Measurements from ENCODE around the gene RENBP. TPM values are rescaled to one million over a fixed set of nuclear protein-coding genes. Genes with fewer than 3 reads are reported as not detected.

The RENBP gene
- total RNA-seq, 1 donor from 2014 or later = 46.4 TPM

DNA sequence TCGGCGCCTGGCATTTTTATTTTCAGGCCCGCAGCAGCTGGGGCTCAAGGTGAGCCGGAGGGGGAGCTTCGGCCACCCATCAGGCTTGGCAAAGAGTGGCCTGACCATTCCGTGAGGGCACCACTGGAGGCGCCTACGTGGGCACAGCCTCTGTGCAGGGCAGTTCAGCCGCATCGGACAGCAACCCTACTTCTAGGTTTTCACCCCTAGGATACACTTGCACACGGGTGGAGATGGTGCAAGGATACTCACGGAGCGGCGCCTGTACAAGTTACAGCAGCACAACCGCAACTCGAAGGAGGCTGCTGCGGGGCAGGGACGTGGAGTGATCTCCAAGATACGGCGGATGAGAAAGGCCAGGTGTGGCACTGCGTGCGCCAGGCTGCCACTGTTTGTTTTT is 16.3 kb upstream of the RENBP start:
- intact Hi-C loops (cut with DNase I) = no loop called here

DNA sequence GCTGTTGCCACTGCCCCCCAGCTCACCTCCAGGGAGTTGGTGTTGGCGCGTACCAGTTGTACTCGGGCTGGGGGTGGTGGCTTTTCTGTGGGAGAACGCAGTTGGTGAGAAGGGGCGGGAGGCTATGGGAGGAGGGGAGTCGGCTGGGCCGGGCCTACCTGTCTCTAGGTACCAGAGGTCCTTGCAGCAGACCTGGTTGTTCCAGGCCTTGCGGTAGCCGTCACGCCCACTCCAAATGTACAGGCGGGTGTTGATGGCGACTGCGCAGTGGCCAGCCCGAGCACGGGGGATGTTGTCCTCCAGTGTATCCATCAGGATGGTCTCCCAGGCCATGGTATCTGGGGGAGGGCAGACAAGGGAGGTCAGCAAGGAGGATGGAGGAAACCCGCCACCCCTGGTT is 15.6 kb upstream of the RENBP start:
- H3K27me3 ChIP-seq = no peaks in the 10 kb centered on the region
- H3K9me3 ChIP-seq = no peaks in the 10 kb centered on the region
- no peaks in the 10 kb centered on the region for H3K4me1 ChIP-seq
- DNase-seq (no peak), ATAC-seq (no peak)
- intact Hi-C loops (cut with DNase I) = no loop called here
- no peak overlapping the region for H3K4me3 ChIP-seq
- TF ChIP-seq, protein P1, sequence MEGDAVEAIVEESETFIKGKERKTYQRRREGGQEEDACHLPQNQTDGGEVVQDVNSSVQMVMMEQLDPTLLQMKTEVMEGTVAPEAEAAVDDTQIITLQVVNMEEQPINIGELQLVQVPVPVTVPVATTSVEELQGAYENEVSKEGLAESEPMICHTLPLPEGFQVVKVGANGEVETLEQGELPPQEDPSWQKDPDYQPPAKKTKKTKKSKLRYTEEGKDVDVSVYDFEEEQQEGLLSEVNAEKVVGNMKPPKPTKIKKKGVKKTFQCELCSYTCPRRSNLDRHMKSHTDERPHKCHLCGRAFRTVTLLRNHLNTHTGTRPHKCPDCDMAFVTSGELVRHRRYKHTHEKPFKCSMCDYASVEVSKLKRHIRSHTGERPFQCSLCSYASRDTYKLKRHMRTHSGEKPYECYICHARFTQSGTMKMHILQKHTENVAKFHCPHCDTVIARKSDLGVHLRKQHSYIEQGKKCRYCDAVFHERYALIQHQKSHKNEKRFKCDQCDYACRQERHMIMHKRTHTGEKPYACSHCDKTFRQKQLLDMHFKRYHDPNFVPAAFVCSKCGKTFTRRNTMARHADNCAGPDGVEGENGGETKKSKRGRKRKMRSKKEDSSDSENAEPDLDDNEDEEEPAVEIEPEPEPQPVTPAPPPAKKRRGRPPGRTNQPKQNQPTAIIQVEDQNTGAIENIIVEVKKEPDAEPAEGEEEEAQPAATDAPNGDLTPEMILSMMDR (IDR thresholded peaks at IDR 0.05) = no peak
- no peak overlapping the region for H3K27ac ChIP-seq
- peaks cover 79% of the 10 kb centered on the region for H3K36me3 ChIP-seq

More for the DNA sequence above, 16.3 kb upstream of the RENBP start:
- Histone ChIP-seq H3K9me3 (no peaks in the 10 kb centered on the region), H3K4me1 (peaks cover 3% of the 10 kb centered on the region), H3K36me3 (peaks cover 76% of the 10 kb centered on the region), H3K4me3 (no peak overlapping the region), H3K27ac (no peak overlapping the region), H3K27me3 (no peaks in the 10 kb centered on the region)
- no peak for DNase-seq
- TF ChIP-seq, protein P1 (IDR thresholded peaks at IDR 0.05) = no peak
- ATAC-seq = no peak

DNA sequence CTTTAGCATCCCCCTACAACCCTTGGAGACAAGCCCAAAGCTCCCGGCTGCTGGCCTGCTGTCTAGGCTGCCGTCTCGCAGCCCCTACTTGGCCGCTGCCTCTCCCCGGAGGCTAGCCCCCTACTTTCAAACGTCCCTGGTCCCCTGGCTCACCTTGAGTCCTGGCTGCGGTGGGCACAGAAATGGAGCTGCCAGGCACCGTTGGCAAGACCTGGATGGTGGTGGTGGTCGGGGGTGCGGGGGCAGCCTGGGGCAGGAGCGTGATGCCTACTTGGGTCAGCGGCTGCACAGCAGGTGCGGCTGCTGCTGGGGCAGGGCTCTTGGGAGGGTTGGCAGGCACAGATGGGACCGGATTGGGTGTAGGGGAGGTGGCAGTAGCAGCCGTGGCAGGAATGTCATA is 15.2 kb upstream of the RENBP start:
- intact Hi-C loops (cut with DNase I) = loop anchor here (10.0 kb wide), 1 partner anchor 195 kb away; the partner anchor contains the start of gene PLXNB3
- Histone ChIP-seq H3K9me3 (no peaks in the 10 kb centered on the region), H3K4me3 (no peak overlapping the region), H3K27ac (no peak overlapping the region), H3K27me3 (no peaks in the 10 kb centered on the region), H3K4me1 (no peaks in the 10 kb centered on the region), H3K36me3 (peaks cover 79% of the 10 kb centered on the region)
- TF ChIP-seq, protein P1 (IDR thresholded peaks at IDR 0.05) = no peak
- ATAC-seq (no peak), DNase-seq (no peak)

DNA sequence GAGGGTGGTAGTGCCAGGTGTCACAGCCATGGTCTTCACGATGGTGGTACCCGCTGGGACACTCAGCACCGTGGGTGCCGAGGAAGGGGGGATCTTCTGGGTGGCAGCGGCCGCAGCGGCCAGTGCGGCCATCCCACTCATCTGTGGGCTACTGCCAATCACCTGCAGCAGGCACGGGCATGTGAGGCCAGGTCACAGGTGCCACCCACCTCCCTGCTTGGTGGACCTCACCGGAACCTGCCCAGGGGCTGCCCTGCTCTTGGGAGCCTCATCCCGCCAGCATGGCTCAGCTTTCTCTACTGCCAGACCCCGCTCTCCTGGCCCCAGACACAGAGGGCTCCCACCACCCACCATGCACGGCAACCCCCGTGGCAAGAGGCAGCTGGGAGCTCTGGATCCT is 14.2 kb upstream of the RENBP start:
- Histone ChIP-seq H3K27ac (no peak overlapping the region), H3K4me3 (no peak overlapping the region), H3K27me3 (no peaks in the 10 kb centered on the region), H3K4me1 (no peaks in the 10 kb centered on the region), H3K9me3 (no peaks in the 10 kb centered on the region), H3K36me3 (peaks cover 79% of the 10 kb centered on the region)
- TF ChIP-seq, protein P1 (IDR thresholded peaks at IDR 0.05) = no peak
- ATAC-seq (no peak), DNase-seq (no peak)
- intact Hi-C loops (cut with DNase I) = loop anchor here (10.0 kb wide), 1 partner anchor 194 kb away; the partner anchor contains the start of gene PLXNB3

DNA sequence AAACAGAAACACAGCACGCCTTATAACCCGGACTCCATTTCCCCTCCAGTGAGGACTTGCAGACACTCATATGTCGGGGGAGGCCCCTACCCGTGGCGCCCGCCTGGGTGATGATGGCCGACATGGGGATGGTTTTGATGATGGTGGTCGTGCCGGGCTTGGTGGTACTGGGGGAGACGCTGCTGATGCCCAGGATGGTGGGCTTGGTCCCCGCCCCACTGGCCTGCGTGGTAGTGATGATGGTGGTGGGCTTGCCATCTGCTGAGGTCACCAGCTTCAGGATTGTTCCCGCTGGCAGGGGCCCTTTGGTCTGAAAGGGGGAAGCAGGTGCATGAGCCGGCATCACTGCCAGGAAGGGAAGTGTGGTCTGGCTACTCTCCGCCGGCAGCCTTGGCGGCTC is 12.8 kb upstream of the RENBP start:
- DNase-seq (no peak), ATAC-seq (no peak)
- H3K27me3 ChIP-seq = no peaks in the 10 kb centered on the region
- no peaks in the 10 kb centered on the region for H3K9me3 ChIP-seq
- H3K27ac ChIP-seq = no peak overlapping the region
- intact Hi-C loops (cut with DNase I) = loop anchor here (10.0 kb wide), 1 partner anchor 192 kb away; the partner anchor contains the start of gene PLXNB3
- H3K4me1 ChIP-seq = no peaks in the 10 kb centered on the region
- H3K4me3 ChIP-seq = no peak overlapping the region
- TF ChIP-seq, protein P1 (IDR thresholded peaks at IDR 0.05) = no peak
- H3K36me3 ChIP-seq = peaks cover 81% of the 10 kb centered on the region
